Right ventricle myocardium superior (tissue), 1 donor: ENCODE measurements around the gene RTN4RL1. TPM values are rescaled to one million over a fixed set of nuclear protein-coding genes. Genes with fewer than 3 reads are reported as not detected.

ENCODE experiments used
- ATAC-seq: fragments of 200-7000 bp; cut with Tn5 transposase; one replicate; pipeline ENCODE4 v1.9.1; 2020; ENCODE audit warnings: mild to moderate bottlenecking; ENCODE audit not compliant: poor library complexity
- DNase-seq: peaks from one replicate; pipeline ENCODE4 v3.0.0-alpha.2; 2020
- intact Hi-C: fragments of 100-400 bp; cut with DNase I; formaldehyde crosslinking; loops from one replicate; pipeline ENCODE4 v1.11.2; 2022
- total RNA-seq: library from RNA; stranded (reverse); fragmentation: NEBNext Ultra II Directional; extraction: Animal tissue kit (Norgen Biotek cat#: 25700); gene quantifications from one replicate; pipeline ENCODE4 v1.2.1, GENCODE V29; 2021
- donor health status: DM: no; HTN: yes; CAD: no; lungs with severe emphysema.

Gene RTN4RL1
- total RNA-seq, 1 donor from 2014 or later: 3.4 TPM

DNA sequence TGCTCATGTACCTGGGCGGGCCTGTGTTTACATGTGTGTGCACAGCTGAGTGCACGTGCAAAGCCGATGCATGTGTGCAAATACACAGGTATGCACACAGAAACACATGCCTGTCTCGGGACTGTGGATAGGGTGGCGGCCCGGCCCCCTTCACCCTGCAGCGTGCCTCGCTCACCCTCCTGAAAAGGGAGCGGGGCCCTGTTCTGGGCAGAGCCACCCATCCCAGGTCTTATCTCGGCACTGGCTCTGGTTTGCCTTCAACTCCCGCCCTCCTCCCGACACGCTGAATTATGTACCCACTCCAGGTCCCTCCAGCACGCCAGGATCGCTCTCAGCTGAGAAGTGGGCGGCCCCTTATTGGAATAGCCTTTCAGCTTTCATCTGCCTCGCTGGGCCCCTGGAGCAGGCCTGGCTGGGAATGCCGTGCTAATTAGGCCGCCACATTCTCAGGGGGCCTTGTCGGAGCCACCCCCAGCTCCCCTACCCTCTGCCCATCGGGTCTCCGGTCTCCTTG is 77.8 kb downstream of the RTN4RL1 start:
- intact Hi-C loops: no loop called here
- DNase-seq: peak; percentile 77
- peak; percentile 92 for ATAC-seq

DNA sequence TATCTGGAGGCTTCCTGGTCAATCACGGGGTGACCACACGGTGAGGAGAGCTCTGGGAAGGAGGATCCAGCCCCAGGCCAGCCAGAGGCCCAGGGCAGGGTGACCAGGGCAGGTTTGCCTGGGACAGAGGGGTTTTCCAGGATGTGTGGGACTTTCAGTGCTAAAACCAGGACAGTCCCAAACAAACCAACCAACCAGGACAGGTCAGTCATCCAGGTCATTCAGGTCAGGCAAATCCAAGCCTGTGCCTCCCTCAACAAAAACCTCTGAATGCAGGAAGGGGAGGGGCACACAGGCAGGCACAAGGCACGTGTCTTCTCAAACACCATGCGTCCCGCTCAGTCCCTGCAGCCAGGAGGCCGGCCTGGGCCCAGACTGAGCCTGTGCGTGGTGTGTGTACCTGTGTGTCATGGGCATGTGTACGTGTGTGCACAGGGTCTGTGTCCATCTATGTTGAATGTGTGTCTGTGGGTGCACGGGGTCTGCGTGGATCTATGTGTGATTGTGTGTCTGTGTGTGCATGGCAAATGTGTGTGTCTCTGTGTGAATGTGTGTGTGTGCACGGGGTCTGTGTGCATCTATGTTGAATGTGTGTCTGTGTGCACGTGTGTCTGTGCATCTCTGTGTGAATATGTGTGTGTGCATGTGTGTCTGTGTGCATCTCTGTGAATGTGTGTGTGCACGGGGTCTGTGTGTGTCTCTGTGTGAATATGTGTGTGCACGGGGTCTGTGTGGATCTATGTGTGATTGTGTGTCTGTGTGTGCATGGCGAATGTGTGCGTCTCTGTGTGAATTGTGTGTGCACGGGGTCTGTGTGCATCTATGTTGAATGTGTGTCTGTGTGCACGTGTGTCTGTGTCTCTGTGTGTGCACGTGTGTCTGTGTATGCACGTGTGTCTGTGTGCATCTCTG is 78.9 kb downstream of the RTN4RL1 start:
- DNase-seq (no peak), ATAC-seq (no peak)
- intact Hi-C loops: no loop called here

DNA sequence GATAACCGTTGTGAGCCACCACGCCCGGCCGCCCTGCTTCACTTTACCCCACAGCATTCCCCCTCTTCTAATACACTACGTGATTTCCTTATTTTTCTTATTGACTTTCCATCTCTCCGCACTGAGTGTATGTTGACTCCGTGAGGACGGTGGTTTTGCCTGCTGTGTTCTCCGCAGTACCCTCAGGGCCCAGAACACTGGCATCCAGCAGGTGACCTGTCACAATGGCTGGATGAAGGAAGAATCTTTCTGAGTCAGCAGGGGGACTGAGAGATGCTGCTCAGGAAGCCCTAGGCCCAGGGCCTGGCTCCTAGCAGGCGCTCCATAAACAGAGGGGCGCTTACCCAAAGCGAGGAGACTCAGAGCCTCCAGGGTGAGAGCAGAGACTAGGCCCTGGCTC is 79.5 kb downstream of the RTN4RL1 start:
- DNase-seq (no peak), ATAC-seq (no peak)
- intact Hi-C loops: no loop called here

- no peak for DNase-seq
- ATAC-seq: no peak
- intact Hi-C loops: no loop called here
These were observed 81.7 kb downstream of the RTN4RL1 start for GRCh38 chr17:1943436-1943831.

GRCh38 chr17:1942666-1943435 is 82.3 kb downstream of the RTN4RL1 start:
- DNase-seq: no peak
- intact Hi-C loops: no loop called here
- ATAC-seq: no peak

DNA sequence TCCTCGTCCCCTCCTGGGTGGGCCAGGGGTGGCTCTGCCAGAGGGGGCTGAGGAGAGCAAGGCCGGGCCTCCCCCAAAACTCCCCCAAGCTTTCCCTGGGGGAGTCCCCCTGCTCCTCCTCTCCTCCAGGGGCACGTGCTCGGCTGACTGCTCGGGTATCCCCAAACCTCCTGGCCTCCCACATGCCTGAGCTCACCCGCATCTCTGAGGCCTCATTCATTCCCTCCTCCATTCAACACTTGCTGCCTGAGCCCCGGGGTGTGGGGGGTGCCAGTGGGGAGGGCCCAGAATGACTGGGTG is 83.1 kb downstream of the RTN4RL1 start:
- intact Hi-C loops: no loop called here
- DNase-seq: no peak

GRCh38 chr17:1941272-1942065 is 83.7 kb downstream of the RTN4RL1 start:
- intact Hi-C loops: no loop called here
- DNase-seq: no peak
- no peak for ATAC-seq

More for the DNA sequence above, 83.1 kb downstream of the RTN4RL1 start:
- no peak for ATAC-seq

DNA sequence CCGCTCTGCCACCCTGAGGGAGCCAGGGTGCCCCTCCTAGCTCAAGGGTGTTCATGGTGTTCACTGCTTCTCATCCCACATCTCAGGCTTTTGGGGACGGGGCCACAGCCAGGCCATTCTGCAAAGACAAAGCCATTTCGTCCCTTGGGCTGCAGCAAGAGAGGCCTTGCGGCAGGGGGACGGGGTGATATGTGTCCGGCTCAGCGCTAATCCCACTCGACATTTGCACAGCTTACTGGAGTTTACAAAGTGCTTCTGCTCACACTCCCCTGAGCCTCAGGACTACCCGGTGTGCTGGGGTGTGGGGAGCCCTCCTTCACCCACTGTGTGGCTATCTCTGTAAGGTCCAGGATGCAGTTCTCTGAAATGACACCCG is 84.3 kb downstream of the RTN4RL1 start:
- ATAC-seq: no peak
- DNase-seq: no peak
- intact Hi-C loops: no loop called here

DNA sequence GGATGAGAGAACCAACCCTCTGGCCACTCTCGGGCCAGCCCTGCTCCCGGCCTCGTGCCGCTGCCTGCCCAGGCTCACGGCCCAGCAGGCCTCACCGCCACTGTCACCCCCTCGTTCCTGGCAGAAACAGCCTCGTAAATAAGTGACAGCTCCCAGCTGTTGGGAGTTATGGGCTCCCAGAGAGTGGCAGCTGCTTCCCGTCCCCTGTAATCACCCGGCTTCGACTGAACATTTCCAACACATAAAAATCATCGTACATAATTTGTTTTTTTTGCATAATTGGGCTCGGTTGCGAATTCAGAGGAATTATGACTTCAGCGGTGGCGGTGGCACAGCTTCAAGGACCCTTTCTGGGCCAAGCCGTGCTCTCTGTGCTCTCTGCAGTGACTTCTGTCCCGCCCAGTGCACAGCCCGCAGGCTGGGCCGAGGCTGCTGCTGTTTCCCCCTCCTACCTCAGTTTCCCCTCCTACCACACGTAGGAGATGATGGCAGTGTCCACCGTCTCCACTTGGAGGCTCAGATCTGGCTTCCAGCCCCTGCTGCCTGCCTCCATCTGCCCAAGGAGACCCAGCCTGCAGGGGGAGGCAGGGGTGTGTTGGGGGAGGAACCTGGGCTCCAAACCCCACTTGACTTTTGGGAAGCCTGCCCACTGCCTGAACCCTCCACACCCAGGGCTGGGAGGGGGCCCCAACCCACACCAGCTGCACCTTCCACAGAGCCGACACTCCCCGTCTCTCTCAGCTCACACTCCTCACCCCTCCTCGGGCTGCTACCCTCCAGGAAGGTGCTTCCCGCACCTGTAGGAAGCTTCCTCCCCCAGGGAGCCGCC is 84.9 kb downstream of the RTN4RL1 start:
- intact Hi-C loops: no loop called here
- ATAC-seq: peak; percentile 26

DNA sequence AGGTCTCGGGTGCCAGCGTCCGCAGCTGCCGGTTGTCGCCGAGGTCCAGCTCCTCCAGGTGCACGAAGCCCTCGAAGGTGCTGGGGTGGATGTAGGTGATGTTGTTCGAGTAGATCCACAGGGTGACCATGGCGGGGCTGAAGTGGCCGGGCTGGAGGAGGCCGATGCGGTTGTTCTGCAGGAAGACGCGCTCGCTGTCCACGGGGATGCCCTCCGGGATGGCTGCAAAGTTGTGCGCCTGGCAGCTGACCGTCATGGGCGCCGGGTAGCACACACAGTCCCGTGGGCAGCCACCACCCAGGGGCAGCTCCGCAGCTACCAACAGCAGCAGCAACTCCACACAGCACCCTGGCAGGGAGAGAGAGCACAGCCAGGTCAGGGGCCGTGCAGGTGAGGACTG is 87.7 kb downstream of the RTN4RL1 start:
- ATAC-seq (no peak), DNase-seq (no peak)
- intact Hi-C loops: no loop called here

More for the DNA sequence above, 84.9 kb downstream of the RTN4RL1 start:
- peak; percentile 47 for DNase-seq

GRCh38 chr17:1936766-1937165 is 88.4 kb downstream of the RTN4RL1 start:
- no peak for ATAC-seq
- intact Hi-C loops: no loop called here
- no peak for DNase-seq

GRCh38 chr17:1934901-1935300 is 90.2 kb downstream of the RTN4RL1 start:
- DNase-seq: no peak
- intact Hi-C loops: no loop called here
- ATAC-seq: no peak

DNA sequence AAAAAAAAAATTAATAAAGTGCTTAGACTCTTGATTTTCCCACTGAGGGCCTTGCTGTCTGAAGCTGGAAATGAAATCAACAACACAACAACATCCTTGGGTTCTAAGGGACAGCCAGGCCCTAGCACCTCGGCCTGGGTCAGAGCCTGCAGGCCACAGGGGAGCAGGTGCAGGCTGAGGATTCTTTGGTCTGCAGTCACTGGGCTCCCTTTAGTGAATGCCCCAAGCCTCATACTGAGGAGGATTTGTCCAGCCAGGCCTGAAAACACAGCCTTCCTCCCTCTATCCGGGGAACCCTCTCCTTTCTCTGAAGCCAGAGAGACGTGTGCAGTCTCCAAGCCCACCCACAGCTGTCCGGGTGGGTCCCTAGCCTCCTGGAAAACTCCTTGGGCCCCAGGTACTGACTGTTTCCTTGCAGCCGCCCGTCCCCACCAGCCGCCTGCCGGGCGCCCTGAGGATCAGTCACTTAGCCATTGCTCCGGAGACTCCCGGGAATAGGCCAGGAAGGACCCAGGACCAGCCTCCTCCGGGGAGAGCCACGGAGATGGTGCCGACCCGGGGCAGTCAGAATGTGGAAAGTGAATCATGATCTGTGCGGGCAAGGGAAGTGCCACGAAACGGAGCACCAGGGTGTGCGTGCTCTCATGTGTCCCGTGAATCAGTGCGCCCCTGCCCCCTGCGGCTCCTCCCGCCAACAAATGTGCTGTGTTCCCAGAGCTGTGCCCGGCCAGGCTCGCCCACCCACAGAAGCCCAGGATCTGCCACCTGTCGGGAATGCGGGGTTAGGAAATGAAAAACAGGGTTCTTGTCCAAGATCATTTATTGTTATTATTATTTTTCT is 91.0 kb downstream of the RTN4RL1 start:
- intact Hi-C loops: no loop called here
- DNase-seq: no peak
- no peak for ATAC-seq

DNA sequence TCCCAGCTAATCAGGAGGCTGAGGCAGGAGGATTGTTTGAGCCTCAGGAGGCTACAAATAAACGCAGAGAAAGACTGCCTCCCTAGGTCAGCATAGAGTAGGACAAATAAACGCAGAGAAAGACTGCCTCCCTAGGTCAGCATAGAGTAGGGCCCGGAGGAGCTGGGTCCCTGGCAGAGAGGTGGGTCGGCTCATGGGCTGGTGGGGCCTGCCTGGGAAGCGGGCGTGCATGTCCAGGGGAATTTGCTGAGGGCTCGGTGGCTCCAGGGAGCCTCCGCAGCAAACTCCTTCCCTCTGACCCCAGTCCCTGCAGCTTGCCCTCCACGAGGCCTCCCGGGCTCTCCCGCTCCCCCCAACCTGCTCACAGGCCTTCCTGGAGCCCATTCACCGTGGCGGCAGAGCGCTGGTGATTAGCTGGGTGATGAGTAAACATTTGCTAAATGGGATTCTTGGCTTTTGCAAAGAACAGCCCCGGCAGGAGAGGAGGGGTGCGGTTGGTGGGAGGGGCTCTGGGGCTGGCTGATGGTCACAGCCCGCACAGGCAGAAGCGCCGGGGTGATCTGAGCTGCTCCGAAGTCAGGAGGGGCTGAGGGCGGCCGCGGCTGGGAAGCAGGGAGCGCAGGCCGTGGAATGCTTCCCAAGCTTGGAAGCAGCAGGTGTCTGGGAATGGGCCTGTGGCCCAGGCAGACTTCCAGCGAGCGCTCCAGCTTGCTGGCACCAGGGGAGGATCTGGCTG is 93.1 kb downstream of the RTN4RL1 start:
- peak; percentile 71 for ATAC-seq
- peak; percentile 70 for DNase-seq
- intact Hi-C loops: no loop called here

- no peak for ATAC-seq
- no peak for DNase-seq
- intact Hi-C loops: no loop called here
These were observed 94.8 kb downstream of the RTN4RL1 start for GRCh38 chr17:1930337-1930645.

- peak; percentile 91 for ATAC-seq
- intact Hi-C loops: no loop called here
- DNase-seq: peak; percentile 80
These were observed 96.2 kb downstream of the RTN4RL1 start for GRCh38 chr17:1928976-1929375.

- intact Hi-C loops: no loop called here
- peak; percentile 71 for ATAC-seq
- DNase-seq: peak; percentile 72
These were observed 104.2 kb downstream of the RTN4RL1 start for GRCh38 chr17:1920948-1921351.
